D341Med (cell line): ENCODE data around the gene TP53I13.
"Not testable (repeated sequence)": the region's sequence is repeated elsewhere in the genome, so short reads cannot be mapped to it uniquely, and the experiment has no call there.

Source experiments
- DNase-seq: peaks from one replicate; pipeline ENCODE4 v3.0.0; 2012; ENCODE audit warnings: low spot score

The TP53I13 gene

DNA sequence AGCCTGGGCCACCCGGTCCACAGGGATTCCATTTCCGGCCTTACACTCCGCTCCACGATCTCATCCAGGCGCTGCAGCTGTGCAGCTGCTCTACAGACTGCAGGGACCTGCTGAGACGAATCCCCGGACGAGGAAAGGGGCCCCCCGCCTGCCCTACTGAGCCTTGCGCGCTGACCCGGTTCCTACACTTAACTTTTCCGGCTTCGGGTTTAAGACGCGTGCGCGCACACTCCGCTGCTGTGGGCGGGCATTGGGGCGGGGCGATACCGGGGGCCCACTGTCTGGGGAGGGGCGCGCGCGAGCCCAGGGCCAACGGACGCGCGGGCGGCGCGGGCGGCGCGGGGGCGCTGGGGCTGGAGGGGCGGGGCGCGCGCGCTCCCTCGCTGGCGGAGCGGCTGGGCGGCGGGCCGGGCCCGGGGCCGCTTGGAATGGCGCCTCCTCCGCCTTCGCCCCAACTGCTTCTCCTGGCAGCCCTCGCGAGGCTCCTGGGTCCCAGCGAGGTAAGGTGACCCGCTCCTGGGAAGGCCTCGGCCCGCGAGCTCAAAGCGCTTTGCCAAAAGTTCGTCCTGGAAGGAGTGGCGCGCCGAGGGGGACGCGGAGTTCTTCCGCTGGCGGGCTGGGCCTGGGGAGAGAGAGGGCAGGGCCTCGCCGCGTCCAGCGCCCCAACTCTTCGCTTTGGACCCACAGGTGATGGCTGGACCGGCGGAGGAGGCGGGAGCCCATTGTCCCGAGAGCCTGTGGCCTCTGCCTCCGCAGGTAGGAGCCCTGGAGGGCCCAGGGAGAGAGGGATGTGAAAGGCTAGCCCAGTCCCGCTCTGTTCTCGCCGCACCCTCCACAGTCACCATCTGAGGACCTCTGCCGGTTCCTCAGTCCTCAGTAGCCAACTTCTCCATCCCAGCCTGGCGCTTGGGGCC is at the start of gene TP53I13:
TP53I13 (plus strand) TSS at position 371 of the 914 bp plus-strand sequence; CDS start at position 429, 58 bp downstream.
- DNase-seq = peak; percentile 91

- no peak for DNase-seq
These were observed 43.8 kb upstream of the TP53I13 start for GRCh38 chr17:29524692-29525091.

- DNase-seq = no peak
These were observed 42.2 kb upstream of the TP53I13 start for GRCh38 chr17:29526322-29526721.

- no peak for DNase-seq
These were observed 34.5 kb upstream of the TP53I13 start for GRCh38 chr17:29533976-29534375.

DNA sequence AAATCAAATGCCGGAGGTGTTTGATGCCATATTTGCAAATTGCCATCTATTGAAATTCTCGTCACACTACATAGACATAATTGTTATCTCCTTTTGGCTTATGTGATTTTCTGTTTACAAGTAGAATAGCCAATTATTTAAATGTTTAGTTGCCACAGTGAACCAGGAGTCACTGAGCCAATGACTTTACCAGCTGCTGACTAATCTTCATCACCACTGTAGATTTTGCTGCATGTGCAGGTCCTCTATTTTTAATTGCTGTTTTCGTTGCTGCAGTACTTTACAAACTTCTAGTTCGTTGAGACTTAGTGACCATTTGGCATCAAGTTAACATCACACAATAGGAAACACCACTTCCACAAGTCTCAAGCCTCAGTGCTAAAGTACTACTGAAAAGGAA is 24.4 kb upstream of the TP53I13 start:
- no peak for DNase-seq

- DNase-seq = no peak
These were observed 22.4 kb upstream of the TP53I13 start for GRCh38 chr17:29546085-29546484.

DNA sequence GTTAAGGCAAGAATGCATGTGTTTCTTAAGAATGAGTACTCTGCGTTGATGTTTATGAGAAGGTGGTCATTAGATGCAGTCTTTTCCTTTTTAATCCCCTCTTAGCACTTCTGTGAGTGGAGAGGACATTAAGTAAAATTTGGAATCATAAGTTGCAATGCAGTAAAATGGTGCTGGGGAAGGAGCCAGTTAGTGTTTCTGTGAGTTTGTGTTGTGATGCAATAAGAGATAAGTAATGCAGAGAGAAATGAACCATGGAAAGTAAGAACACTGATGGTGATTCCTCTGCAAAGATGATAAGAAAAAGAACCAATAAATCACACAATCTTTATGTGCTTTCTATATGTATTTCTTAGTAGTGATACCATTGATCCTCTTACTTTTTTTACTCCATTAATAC is 21.7 kb upstream of the TP53I13 start:
- DNase-seq = no peak

- no peak for DNase-seq
These were observed 19.2 kb upstream of the TP53I13 start for GRCh38 chr17:29549177-29549923.

- DNase-seq = no peak
These were observed 12.7 kb upstream of the TP53I13 start for GRCh38 chr17:29555840-29556239.

GRCh38 chr17:29557085-29557738 is 11.3 kb upstream of the TP53I13 start:
- DNase-seq = no peak

DNA sequence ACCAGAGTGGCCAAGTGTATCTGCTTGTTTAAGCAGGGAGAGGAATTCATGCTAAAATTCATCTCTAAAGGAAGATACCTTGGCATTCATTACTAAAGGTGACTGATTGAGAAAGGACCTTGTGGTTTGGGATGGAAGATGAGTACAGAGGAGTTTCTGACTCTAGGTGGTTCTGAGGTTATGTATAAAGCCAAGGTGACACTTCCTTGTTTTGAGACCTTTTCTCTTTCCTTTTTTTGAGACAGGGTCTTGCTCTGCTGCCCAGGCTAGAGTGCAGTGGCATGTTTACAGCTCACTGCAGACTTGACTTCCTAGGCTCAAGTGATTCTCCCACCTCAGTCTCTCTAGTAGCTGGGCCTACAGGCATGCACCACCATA is 10.8 kb upstream of the TP53I13 start:
- DNase-seq = no peak

GRCh38 chr17:29558139-29558538 is 10.4 kb upstream of the TP53I13 start:
- not testable (repeated sequence) for DNase-seq

DNA sequence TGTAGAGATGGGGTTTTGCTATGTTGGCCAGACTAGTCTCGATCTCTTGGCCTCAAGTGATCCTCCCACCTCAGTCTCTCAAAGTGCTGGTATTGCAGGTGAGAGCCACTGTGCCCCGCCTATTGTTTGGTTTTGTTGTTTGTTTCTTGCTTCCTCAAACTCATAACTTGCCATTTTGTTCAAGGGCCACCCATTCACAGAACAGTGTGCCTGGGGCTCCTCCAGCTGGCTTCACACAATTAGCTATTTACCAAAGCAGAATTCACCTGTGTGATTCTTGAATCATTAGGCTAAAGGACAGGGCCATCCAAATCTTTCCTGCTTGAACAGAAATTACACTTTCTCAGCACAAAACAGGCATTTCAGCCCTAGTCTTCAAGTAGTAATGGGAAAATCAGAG is 8.9 kb upstream of the TP53I13 start:
- no peak for DNase-seq

GRCh38 chr17:29560316-29560715 is 8.2 kb upstream of the TP53I13 start:
- peak; percentile 92 for DNase-seq

DNA sequence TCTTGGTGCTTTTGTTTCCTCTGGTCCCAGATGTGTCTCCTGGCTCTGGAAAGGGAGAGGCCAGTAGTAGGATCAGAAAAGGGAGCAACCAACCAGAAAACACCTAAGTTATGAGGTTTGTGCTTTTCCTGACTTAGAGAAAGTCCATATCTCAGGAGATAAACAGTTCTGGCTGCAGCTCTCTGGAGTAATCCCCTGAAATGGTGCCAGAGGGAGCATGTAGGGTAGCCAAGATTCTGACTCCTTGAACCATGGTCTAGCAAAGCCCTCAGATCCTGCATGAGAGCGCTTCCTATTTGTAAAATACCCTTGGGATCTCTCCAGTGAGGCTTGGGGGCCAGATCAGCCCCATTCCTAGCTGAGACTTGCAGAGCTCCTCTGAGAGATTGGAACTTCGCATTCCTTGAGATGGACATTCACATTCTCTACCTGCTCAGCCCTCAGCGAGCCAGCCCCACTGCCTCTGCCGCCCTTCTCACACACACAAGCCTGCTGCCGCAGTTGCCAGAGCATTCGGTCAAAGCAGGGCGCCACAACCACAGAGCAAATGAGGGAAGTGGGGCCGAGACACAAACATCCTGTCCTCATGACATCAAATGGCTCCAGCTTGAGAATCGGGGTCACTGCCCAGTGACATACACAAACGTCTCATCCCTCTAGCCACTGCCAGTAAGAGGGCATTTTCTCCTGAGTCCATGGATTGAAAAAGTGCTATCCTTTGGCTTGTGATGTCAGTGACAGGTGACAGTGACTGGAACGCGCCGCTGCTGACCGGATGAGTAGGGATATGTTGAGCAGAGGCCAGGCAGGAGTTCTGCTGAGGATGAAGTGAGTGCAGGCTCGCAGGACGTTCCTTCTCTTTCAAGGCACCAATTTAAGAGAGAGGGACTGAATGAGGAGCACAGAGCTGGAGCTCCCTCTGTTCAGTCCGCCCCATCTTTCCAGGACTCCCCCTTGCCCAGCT is 6.7 kb upstream of the TP53I13 start:
- DNase-seq = peak; percentile 29

- peak; percentile 18 for DNase-seq
These were observed 5.9 kb upstream of the TP53I13 start for GRCh38 chr17:29562615-29563014.

GRCh38 chr17:29563816-29564215 is 4.7 kb upstream of the TP53I13 start:
- DNase-seq = peak; percentile 18

GRCh38 chr17:29565643-29566472 is 2.6 kb upstream of the TP53I13 start:
- peak; percentile 56 for DNase-seq

DNA sequence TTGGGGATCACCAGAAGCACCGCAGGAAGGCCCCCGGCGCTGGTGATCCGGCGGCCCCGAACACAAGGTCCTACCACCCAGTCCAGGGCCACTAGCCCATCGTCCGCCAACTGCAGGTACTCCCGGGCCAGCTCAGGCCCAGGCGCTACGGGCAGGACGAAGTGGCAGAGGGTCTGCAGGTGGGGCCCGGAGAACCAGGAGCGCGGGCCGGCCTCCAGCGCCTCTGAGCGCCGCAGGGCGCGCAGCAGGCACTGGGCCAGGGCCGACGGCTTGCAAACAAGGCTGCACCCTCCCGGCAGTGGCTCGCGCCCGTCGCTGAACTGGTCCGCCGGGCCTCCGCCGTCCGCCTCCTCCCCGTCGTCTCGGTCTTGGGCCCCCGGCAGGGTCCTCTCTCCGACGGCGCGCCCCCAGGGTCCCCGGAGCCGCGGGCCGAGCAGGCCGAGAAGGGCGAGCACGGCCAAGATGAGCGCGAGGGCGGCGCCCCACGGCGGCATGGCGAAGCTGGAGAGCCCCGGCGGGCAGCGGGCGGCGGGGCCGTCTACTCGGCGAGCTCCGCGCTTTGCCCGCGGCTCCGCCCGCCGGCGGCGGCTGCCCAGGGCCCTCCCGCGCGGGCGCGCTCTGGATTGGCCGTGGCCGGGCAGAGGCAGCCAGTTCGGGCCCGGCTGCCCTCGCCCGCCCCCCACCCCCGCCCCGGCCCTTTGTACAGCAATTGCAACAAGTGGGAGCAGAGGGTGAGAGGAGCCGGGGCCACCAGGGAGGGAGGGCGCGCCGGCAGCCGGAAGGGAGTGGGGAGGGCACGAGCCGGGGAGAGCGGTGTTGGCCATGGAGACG is 1.8 kb upstream of the TP53I13 start, which contains the start of gene ABHD15:
ABHD15 (minus strand) TSS at position 565 of the 831 bp plus-strand sequence; CDS start at position 494, 71 bp downstream.
- DNase-seq = peak; percentile 91

GRCh38 chr17:29567304-29567553 is 1.3 kb upstream of the TP53I13 start:
- DNase-seq = no peak
